ENCODE data around the gene WWOX. TPM values are rescaled to one million over a fixed set of nuclear protein-coding genes. Genes with fewer than 3 reads are reported as not detected.

WWOX gene
- total RNA-seq, 4 donors from 2014 or later, result 135 to 209 (median 159) TPM

DNA sequence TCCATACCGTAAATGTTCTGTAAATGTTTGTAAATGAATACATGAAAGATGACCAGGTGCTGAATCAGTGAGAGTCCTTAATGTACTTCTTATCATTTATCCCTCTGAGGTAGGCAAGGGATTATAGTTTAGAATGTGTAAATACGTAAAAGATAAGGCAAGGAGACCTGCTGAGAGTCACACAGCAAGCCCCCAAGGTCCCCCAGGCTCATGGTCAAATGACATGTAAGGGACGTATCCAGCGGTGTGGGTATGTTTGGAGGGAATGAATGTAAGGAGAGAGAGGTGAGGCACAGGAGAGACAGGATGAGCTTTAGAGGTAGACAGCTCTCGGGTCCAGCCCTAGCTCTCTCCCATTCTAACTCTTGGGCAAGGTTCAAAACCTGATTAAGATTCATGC is 341.8 kb downstream of the WWOX start:
- DNase-seq, result no peak
- no peak overlapping the region for H3K4me3 ChIP-seq (replicated peaks in 1 of 3)
- TF ChIP-seq POLR2A (IDR thresholded peaks at IDR 0.05), result no peak
- TF ChIP-seq, protein P1, sequence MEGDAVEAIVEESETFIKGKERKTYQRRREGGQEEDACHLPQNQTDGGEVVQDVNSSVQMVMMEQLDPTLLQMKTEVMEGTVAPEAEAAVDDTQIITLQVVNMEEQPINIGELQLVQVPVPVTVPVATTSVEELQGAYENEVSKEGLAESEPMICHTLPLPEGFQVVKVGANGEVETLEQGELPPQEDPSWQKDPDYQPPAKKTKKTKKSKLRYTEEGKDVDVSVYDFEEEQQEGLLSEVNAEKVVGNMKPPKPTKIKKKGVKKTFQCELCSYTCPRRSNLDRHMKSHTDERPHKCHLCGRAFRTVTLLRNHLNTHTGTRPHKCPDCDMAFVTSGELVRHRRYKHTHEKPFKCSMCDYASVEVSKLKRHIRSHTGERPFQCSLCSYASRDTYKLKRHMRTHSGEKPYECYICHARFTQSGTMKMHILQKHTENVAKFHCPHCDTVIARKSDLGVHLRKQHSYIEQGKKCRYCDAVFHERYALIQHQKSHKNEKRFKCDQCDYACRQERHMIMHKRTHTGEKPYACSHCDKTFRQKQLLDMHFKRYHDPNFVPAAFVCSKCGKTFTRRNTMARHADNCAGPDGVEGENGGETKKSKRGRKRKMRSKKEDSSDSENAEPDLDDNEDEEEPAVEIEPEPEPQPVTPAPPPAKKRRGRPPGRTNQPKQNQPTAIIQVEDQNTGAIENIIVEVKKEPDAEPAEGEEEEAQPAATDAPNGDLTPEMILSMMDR (IDR thresholded peaks at IDR 0.05), result no peak
- intact Hi-C loops (cut with DNase I), result no loop called here
- no peaks in the 10 kb centered on the region for H3K9me3 ChIP-seq
- no peaks in the 10 kb centered on the region for H3K36me3 ChIP-seq
- H3K27me3 ChIP-seq, result no peaks in the 10 kb centered on the region
- no peak overlapping the region for H3K27ac ChIP-seq
- WGBS, 2 donors, result 94 to 97% methylated on average over 5 of the region's 5 CpGs
- H3K4me1 ChIP-seq, result peaks cover 12 to 30% of the 10 kb centered on the region in 2 donors

DNA sequence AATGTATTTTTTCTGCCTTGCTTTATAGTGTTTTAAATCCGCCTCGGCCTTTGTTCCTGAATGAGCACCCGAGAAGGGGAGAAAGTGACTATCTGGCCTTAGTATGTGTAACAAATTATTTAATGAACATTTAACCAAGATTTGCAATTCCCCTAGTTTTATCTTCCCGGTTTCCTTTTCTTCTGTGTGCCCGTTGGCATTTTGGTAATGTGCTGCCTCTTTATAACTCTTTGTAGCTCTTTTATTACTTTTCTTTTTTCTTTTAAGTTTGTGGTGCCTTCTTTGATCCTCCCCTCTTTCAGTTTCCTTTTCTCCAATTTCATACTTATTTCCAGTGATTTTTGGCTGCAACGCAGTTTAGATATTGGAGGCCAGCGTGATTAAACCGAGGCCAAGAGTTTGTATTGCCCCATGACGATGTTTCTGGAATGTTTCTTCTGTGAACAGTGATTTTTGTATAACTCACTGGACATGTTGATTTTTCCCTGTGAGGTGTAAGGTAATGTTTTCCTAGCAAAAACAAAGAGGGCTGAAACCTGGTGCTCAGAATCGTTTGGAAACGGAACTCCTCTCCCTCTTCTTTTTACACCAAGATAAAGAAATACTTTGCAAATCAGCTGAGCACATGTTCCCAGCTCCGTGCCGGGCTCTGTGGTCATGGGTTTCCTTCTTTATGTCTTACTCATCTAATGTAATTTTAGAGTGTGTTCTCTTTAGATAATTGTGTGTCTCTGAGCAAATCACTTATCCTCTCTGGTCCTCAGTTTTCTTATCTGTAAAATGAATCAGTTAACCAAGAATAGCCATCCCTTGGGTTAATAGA is 344.3 kb downstream of the WWOX start:
- 37 to 40% methylated on average over 13 of the region's 13 CpGs for WGBS, 2 donors
- intact Hi-C loops (cut with DNase I), result no loop called here
- peak in 1 of 2 donors; percentile 6 for TF ChIP-seq POLR2A (IDR thresholded peaks at IDR 0.05)
- TF ChIP-seq, protein P1 (IDR thresholded peaks at IDR 0.05), result no peak
- Histone ChIP-seq H3K4me3 (replicated peaks in 1 of 3) (no peak overlapping the region), H3K36me3 (no peaks in the 10 kb centered on the region), H3K27ac (peak overlapping the region; percentile 86 to 95 (median 87)), H3K4me1 (peaks cover 10 to 21% of the 10 kb centered on the region in 2 donors), H3K27me3 (no peaks in the 10 kb centered on the region), H3K9me3 (no peaks in the 10 kb centered on the region)
- DNase-seq, result peak in 1 of 2 donors; percentile 20

- H3K27me3 ChIP-seq, result no peaks in the 10 kb centered on the region
- TF ChIP-seq POLR2A (IDR thresholded peaks at IDR 0.05), result no peak
- TF ChIP-seq, protein P1 (IDR thresholded peaks at IDR 0.05), result no peak
- no peak overlapping the region for H3K4me3 ChIP-seq (replicated peaks in 1 of 3)
- 94 to 96% methylated on average over 5 of the region's 5 CpGs for WGBS, 2 donors
- no peak for DNase-seq
- H3K4me1 ChIP-seq, result peaks cover 10 to 32% of the 10 kb centered on the region in 2 donors
- intact Hi-C loops (cut with DNase I), result no loop called here
- H3K9me3 ChIP-seq, result no peaks in the 10 kb centered on the region
- no peak overlapping the region for H3K27ac ChIP-seq
- H3K36me3 ChIP-seq, result no peaks in the 10 kb centered on the region
These were observed 346.4 kb downstream of the WWOX start for GRCh38 chr16:78445818-78446217.

DNA sequence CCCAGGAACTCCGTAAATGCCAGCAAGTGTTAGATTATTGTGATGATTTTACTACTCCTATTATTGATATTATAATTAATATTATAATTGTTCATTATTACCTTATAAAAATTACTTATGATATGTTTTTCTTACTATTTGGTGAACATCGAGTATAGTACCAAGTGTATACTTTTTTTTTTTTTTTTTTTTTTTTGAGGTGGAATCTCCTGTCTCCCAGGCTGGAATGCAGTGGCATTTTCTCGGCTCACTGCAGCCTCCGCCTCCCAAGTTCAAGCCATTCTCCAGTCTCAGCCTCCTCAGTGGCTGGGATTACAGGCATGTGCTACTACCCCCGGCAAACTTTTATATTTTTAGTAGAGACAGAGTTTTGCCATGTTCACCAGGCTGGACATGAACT is 347.0 kb downstream of the WWOX start:
- TF ChIP-seq POLR2A (IDR thresholded peaks at IDR 0.05), result no peak
- TF ChIP-seq, protein P1 (IDR thresholded peaks at IDR 0.05), result no peak
- Histone ChIP-seq H3K4me3 (replicated peaks in 1 of 3) (no peak overlapping the region), H3K27ac (peak overlapping the region in 1 of 3 donors; percentile 22), H3K27me3 (no peaks in the 10 kb centered on the region), H3K36me3 (no peaks in the 10 kb centered on the region), H3K9me3 (no peaks in the 10 kb centered on the region), H3K4me1 (peaks cover 10 to 33% of the 10 kb centered on the region in 2 donors)
- 97 to 99% methylated on average over 5 of the region's 5 CpGs for WGBS, 2 donors
- no peak for DNase-seq
- intact Hi-C loops (cut with DNase I), result no loop called here

DNA sequence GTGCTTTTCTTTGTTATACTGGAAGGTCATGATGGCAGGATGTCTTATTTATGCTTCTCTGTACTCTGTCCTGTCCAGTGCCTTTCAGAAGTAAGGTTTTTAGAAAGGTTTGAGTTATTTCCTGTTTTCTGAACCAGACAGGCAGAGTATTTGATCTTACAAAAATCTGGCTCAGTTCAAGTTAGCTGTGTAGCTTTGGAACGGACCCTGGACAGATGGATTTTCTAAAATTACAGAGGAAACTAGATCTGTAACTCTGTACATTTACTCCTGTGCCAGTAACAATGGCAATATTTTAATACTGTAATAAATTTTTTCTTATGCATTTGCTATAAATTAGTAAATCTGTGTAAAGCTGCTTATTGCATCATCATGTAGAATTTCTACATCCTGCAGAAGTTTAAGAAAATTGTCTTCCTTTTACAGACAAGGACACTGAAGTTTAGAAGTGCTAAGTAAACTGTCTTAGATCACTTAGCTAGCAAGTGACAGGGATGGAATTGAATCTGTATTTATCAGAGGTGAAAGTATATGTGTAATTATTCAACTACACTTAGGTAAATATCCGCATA is 347.6 kb downstream of the WWOX start:
- Histone ChIP-seq H3K9me3 (no peaks in the 10 kb centered on the region), H3K27me3 (no peaks in the 10 kb centered on the region), H3K27ac (peak overlapping the region in 1 of 3 donors; percentile 22), H3K4me1 (peaks cover 10 to 33% of the 10 kb centered on the region in 2 donors), H3K36me3 (no peaks in the 10 kb centered on the region), H3K4me3 (replicated peaks in 1 of 3) (no peak overlapping the region)
- intact Hi-C loops (cut with DNase I), result no loop called here
- TF ChIP-seq, protein P1 (IDR thresholded peaks at IDR 0.05), result no peak
- TF ChIP-seq POLR2A (IDR thresholded peaks at IDR 0.05), result no peak
- DNase-seq, result no peak
- WGBS, 2 donors, result 73 to 81% methylated on average over 2 of the region's 2 CpGs

All from thyroid gland (tissue), 4 donors.